GM19395 (cell line): Measurements from ENCODE around the gene GLMP.

Experiments
- ATAC-seq: cut with Tn5 transposase; IDR thresholded peaks from one replicate; pipeline ENCODE4 v1.9.1; 2021; ENCODE audit warnings: mild to moderate bottlenecking, moderate library complexity; ENCODE audit not compliant: unreplicated experiment

Gene GLMP

DNA sequence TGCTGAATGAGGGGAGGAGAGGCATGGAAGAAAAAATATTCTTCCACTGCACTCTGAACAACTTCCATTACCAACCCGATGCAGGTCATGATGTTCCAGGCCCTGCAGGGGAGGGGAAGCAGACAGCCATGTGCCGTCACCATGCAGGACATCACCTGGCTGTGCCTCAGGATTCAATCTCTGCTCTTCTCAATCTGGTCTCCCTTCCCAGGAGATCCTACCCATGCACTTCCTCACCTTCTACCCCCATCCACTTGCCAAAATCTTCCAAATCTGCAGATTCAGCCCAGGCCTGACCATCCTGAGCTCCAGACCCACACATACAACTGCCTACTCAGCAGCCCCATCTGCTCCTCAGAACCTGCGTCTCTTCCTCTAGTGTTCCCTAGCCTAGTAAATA lies 41.8 kb downstream of the GLMP start:
- no peak for ATAC-seq

DNA sequence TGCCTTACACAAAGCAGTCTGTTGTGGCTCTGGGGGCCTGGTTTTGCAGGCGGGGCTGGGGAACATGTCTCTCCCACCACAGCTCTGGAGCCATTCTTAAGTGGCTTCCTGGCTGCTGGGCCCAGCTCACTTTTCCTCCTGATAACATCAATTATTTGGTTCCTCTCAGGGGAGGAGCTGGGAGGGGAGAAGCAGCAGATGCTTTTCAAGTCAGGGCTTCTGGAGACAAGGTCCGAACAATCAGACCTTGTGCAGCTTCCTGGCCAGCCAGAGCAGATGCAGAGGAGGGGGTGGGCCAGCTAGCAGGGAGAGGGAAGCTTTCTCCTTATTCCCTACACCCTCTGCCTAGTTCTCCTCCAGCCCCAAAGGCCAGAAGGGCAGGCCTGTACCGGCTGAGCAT lies 44.0 kb downstream of the GLMP start:
- no peak for ATAC-seq

DNA sequence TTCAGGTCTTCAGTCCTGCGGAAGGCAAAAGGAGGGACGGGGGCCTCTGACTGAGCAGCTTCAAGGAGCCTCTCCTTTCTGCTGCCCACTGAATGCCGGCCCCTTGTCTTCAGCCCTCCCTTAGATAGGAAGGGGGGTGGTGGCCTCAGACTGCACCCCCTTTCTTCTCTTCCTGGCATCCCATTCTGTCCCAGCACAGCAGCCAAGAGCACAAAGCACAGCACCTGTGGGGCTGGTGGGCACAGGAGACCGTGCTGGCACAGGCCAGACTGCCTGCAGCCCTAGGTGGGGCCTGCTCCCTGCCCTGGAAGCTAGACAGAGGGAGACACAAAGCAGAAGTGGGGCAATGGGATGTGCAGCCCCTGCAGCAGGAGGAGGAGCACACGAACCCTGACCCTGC lies 45.9 kb downstream of the GLMP start:
- no peak for ATAC-seq

DNA sequence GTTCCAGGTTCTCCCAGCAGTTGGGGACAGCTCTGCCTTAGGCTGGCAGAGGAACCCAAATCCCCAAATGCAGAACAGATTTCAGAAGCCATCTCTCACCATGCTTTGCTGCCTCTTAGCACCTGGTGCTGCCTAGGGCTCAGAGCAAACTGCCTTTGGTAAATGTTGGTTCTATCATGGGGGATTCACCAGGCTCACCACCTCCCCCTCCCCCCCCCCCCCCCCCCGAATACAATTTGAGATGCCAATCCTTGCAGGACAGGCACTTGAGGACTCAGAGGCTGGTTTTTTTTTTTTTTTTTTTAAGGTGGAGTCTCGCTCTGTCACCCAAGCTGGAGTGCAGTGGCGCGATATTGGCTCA lies 47.2 kb downstream of the GLMP start:
- no peak for ATAC-seq

DNA sequence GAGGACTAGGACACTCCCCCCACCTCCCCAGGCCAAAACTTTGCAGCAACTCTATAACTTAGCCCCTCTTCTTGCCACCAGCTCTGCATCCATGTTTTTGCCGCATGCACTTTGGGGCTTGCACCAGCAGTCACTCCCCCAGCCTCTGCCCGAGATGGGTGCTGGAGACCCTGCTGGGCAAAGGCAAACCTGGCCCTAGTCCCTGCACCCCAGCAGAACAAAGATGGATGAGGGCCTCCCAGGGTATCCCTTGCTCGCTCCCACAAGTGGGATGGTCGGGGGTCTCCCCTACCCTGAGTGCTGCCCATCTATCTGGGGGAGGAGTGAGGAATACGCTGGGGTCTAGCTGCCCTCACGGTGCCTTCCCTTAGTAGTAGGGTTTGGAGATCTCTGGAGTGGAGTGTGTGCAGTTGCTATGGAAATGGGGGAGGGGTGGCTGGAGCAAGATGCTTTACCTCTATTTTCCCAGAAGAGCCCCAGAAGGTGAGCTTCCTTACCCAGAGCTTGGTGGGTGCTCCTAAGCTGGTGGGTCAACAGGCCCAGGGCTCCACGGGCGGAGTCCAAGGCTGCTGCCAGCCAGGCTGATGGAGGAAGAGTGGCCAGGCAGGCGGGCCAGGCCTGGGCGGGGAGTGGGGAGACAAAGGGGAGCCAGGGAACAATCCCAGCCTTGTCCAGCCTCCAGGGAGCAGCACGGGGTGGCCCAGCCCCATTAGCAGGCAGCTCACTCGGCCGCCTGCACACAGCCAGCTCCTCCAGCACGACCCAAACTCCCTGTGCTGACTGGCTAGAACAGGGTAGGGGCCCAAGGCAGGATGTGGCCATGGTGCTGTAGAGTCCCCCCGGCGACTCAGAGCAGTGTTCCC lies 47.8 kb downstream of the GLMP start, which contains the start of gene PAQR6:
Gene PAQR6, minus strand, starts transcription at position 597 of the 863 bp plus-strand sequence. CDS start 1,325 bp downstream, outside the sequence.
- no peak for ATAC-seq

DNA sequence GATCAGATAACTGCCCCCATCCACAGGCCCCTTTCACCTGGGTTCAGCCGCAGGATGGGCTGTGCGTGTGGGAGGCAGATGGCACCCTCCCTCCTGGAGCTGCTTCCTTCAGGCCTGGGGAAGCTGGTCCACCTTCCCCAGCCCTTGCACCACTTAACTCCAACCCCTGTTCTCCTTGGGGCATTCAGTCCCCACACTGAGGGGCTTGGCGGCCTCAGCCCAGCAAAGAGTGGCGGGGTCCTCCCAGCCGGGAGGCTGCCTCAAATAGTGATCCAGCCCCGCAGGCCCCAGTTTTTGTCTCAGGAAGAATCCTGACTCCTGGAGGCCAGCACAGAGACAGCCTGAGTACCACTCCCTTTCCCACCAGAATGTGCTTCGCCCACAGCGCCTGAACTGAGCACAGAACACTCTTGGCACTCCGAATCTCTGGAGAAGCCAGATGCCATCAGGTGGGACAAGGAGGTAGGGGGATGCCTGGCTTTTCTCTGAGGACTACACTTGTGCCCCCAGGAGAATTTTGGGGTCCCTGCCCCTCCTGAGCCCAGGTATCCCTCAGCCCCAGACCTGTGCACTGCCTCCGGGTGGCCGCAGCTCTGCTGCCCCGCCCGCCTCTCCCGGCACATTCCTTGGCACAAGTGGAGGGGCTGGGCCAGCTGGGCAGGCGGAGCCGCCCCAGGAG lies 48.6 kb downstream of the GLMP start:
- ATAC-seq: no peak

DNA sequence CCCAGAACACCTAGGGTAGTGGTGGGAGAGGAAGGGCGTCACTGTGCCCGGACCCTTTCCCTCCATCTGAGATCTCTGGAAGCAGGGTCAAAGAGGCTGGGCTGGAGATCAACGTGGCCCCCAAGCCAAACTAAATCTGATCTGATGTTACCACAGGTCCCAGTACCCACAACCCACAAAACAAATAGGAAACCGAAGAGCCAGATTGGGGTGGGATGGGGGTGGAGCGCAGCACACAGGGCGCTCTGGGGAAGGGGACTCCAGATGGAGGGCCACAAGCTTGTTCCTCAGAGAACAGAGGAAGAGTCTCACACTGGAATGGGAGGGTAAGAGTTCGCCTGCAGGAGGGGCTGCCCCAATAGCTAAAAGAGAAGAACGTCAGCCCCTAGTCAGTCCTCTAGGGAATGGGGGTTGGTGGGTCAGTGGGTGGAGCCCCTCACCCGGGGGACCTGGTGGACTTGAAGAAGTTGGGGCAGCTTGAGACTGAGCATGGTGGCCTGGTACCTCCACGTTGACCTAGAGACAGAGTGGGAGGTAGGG lies 49.2 kb downstream of the GLMP start:
- ATAC-seq: no peak

DNA sequence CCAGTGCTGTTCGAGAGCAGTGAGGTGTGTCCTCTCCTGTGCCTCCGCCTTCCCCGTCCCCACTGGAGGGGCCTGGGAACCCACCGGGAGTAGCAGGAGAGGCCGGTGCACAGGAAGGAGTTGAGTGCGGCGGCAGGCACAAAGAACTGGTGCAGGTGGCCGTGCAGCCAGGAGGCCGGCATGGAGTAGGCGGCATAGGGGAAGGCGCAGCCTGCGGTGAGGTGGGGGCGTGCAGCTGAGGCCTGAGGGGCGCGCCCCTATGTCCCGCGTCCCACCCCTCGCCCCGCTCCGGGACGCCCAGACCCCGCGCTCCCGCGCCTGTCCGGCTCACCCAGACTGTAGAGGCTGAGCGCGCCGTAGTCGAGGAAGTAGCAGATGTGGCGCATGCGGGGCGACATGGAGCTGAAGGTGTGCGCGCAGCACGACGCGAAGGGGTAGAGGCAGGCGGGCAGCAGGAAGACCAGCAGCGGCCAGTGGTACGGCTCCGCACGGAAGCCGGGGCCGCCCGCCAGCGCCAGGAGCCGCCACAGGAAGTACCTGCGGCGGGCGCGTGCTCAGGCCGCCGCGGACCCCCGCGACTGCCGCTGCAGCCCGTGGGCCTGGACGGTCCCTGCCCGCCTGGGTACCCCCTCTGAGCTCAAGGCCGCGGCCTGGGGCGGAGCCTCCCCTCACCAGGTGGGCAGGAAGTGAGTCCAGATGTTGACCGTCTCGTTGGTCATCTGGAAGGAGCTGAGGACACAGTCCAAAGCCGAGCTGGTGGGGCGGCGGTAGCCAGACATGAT lies 49.8 kb downstream of the GLMP start:
- ATAC-seq: no peak

DNA sequence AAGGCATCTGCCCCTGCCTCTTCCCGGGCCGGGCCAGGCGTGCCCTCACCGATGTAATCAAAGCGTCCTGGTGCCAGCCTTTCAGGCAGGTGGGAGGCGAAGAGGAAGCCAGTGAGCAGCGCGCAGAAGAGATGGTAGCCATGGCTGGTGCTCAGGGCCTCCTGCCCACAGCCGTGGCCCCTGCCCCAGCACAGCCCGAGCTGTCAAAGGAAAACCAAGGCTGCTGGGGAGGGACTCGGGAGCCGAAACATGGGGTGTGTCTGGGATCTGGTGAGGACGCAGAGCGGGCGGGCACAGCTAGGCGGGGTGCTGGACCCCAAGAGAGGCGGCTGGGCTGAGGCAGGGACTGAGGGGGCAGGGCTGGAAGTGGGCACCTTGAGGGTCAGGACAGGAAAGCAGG lies 50.8 kb downstream of the GLMP start:
- ATAC-seq: no peak

DNA sequence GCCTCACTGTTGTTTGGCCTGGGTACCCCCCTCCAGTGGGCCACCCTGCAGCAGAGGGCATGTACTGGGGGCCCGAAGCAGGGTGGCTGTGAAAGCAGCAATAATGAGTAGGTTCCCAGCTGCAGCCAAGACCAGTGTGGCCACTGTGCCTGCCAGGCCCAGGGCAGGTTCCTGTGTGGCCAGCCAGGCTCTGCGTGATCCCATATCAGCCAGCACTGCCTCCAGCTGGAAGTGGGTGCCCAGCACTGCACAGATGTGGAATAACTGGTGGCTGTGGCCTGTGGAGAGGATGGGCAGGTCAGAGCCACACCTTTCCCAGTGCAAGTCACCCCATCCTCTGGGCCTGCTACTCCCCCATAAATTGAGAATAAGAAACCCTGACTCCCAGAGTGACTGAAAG lies 51.4 kb downstream of the GLMP start:
- no peak for ATAC-seq

DNA sequence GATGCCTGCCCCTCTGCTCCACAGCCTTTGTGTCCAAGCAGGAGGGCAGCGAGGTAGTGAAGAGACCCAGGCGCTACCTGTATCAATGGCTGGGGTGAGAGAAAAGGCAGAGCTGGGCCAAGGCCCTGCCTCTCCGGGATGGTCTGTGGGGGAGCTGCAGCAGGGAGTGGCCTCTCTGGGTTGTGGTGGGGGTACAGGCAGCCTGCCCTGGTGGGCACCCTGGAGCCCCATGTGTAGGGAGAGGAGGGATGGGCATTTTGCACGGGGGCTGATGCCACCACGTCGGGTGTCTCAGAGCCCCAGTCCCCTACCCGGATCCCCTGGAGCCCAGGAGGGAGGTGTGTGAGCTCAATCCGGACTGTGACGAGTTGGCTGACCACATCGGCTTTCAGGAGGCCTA lies 52.7 kb downstream of the GLMP start:
- no peak for ATAC-seq
